Epithelial cell of esophagus (primary cell): ENCODE results near the gene ZBP1.

Experiments
- DNase-seq: peaks from one replicate; pipeline ENCODE4 v3.0.0; 2010; ENCODE audit warnings: low read depth
- H3K4me3 ChIP-seq: 2 replicates; pipeline ENCODE4 v1.5.1; 2011; ENCODE audit warnings: mild to moderate bottlenecking, low read length, control low read depth
- TF ChIP-seq, protein P1 (sequence below): IDR thresholded peaks from 2 replicates; pipeline ENCODE4 v1.5.1; 2011; ENCODE audit warnings: low read depth, mild to moderate bottlenecking, low read length, control low read depth, inconsistent platforms; ENCODE audit not compliant: insufficient read depth; ENCODE audit errors: missing control alignments

Gene ZBP1

DNA sequence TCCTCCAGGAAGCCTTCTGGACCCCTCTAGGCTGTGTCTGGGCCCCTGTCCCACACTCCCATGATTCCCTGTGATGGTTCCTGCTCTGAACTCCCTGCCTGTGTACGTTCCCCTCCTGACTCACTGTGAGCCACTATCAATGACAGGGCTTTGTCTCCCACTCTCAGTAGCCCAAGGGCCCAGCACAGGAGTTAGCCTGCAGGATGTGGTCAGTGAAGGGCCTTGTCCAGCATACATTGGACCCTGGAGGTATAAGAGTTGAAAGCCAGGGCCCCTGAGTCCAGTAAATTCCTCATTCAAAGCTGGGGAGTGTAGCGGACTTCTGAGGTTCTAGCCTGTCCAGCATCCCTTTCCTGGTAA, 19.0 kb downstream of the ZBP1 start:
- no peak for DNase-seq
- TF ChIP-seq, protein P1, sequence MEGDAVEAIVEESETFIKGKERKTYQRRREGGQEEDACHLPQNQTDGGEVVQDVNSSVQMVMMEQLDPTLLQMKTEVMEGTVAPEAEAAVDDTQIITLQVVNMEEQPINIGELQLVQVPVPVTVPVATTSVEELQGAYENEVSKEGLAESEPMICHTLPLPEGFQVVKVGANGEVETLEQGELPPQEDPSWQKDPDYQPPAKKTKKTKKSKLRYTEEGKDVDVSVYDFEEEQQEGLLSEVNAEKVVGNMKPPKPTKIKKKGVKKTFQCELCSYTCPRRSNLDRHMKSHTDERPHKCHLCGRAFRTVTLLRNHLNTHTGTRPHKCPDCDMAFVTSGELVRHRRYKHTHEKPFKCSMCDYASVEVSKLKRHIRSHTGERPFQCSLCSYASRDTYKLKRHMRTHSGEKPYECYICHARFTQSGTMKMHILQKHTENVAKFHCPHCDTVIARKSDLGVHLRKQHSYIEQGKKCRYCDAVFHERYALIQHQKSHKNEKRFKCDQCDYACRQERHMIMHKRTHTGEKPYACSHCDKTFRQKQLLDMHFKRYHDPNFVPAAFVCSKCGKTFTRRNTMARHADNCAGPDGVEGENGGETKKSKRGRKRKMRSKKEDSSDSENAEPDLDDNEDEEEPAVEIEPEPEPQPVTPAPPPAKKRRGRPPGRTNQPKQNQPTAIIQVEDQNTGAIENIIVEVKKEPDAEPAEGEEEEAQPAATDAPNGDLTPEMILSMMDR, result no peak
- no peak overlapping the region for H3K4me3 ChIP-seq

DNA sequence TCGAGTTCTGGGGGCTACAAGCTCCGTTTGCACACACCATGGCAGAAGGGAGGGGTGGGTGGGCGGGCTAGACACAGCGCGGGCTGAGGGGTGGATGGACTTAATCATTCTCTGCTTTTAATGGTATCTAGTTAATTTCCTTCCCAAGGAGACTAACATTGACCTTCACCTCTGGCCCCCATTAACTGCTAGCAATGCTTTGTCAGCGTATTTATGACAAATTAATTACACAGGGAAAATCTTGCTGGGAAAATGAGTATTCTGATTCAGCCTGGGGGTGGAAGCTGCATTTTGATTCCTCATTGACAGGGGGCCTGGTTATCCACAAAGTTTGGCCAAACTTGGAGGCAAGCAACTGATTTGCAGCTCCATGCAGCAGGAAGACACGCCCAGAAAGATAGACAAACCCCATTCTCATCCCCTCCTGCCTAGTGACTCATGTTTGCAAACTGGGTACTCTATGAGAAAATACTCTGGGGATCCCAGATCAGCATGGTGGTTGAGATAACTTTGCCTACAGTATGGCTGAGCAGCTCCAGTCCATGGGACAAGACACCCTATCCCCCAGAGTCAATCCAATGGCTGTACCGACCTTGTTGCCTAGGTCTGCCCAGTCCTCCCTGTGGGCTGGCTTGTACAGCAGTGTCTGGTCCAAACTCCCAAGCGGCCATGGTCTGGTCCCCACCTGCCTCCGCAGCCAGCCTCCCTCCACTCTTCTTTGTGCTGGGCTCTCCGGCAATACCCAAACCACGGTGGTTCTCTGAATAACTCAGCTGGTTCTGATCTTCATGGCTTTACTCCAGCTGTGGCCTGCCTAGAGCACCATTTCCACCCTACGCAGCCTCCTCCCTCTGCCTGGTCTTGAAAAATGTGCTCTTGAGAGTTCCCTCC, 19.7 kb downstream of the ZBP1 start:
- peak; percentile 6 for DNase-seq
- TF ChIP-seq, protein P1, result no peak
- no peak overlapping the region for H3K4me3 ChIP-seq

DNA sequence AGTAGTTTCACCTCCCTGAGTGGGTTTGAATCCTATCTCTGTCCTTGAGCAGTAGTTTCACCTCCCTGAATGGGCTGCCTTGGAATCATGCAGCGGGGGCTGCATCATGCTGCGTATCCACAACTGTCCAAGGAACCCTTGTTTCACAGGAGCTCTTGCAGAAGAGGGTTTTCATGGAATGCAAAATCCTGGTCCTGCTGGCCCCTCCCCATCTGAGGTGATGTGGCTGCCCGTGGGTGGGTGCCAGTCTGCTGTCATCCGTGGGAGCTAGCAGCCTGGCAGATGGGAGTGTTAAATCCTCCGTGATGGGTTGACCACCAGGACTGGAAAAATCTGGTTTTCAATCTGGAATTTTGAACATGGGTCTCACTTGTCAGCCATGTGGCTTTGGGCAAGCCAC, 21.7 kb downstream of the ZBP1 start:
- DNase-seq, result no peak

GRCh38 chr20:57598060-57598459, 22.2 kb downstream of the ZBP1 start:
- no peak overlapping the region for H3K4me3 ChIP-seq
- no peak for DNase-seq
- TF ChIP-seq, protein P1, result no peak

More for the DNA sequence above, 21.7 kb downstream of the ZBP1 start:
- TF ChIP-seq, protein P1, result no peak
- H3K4me3 ChIP-seq, result no peak overlapping the region

- peak; percentile 42 for DNase-seq
- TF ChIP-seq, protein P1, result peak; percentile 57
- no peak overlapping the region for H3K4me3 ChIP-seq
These were observed 23.0 kb downstream of the ZBP1 start for GRCh38 chr20:57596998-57597939.

DNA sequence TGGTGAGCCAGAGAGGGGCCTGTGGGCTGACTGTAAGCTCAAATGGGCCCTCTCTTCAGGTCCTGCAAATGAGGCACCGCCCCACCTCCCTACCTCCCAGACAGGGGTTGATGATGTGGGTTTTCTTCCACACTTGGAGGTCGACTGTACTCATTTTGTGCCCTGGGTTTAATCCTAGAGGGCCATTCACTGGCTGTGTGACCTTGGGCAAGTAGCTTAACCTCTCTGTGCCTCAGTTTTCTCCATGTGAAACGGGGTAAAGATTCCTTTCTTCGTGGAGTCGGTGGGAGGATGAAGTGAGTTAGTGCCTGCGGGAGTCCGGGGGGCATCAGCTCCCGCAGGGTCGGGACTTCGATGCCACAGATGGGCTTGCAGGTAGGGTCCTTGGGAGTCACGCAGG, 23.9 kb downstream of the ZBP1 start:
- H3K4me3 ChIP-seq, result no peak overlapping the region
- no peak for DNase-seq
- TF ChIP-seq, protein P1, result no peak
